Gastrocnemius medialis (tissue), 4 donors: ENCODE measurements around the gene SRPRA.

ENCODE experiments used
- CTCF ChIP-seq, 5 experiments: fragments of 450-650 bp in 3 of 5; fragments of 200-600 bp in 2 of 5; sonication (generic) in 2 of 5; IDR thresholded peaks in 4 of 5; conservative IDR thresholded peaks in 1 of 5; 1 replicate in 4 of 5; 2 replicates in 1 of 5; pipeline ENCODE4 v1.5.1; 2016 to 2019; ENCODE audit warnings: antibody characterized with exemption in 5 of 5, mild to moderate bottlenecking in 3 of 5, moderate library complexity in 3 of 5
- POLR2A ChIP-seq, 2 donors: fragments of 450-650 bp; IDR thresholded peaks; one replicate each; pipeline ENCODE4 v1.6.1; 2017; ENCODE audit warnings: antibody characterized with exemption in 2 of 2, mild to moderate bottlenecking in 2 of 2, moderate library complexity in 2 of 2

GRCh38 chr11:126217491-126217890, 51.2 kb downstream of the SRPRA start:
- TF ChIP-seq CTCF (IDR thresholded peaks at IDR 0.05 in 4 of 5, conservative IDR thresholded peaks at IDR 0.05 in 1 of 5) (no peak), POLR2A (IDR thresholded peaks at IDR 0.05) (no peak)
